DMS114 treated with DMSO at 0.1 percent for 48 hours (cell line): ENCODE results near the gene DNAH12.

Experiments
- DNase-seq: peaks from one replicate; lab custom pipeline; 2025; ENCODE audit not compliant: unreplicated experiment; lab: John Stamatoyannopoulos, UW

Gene DNAH12, protein sequence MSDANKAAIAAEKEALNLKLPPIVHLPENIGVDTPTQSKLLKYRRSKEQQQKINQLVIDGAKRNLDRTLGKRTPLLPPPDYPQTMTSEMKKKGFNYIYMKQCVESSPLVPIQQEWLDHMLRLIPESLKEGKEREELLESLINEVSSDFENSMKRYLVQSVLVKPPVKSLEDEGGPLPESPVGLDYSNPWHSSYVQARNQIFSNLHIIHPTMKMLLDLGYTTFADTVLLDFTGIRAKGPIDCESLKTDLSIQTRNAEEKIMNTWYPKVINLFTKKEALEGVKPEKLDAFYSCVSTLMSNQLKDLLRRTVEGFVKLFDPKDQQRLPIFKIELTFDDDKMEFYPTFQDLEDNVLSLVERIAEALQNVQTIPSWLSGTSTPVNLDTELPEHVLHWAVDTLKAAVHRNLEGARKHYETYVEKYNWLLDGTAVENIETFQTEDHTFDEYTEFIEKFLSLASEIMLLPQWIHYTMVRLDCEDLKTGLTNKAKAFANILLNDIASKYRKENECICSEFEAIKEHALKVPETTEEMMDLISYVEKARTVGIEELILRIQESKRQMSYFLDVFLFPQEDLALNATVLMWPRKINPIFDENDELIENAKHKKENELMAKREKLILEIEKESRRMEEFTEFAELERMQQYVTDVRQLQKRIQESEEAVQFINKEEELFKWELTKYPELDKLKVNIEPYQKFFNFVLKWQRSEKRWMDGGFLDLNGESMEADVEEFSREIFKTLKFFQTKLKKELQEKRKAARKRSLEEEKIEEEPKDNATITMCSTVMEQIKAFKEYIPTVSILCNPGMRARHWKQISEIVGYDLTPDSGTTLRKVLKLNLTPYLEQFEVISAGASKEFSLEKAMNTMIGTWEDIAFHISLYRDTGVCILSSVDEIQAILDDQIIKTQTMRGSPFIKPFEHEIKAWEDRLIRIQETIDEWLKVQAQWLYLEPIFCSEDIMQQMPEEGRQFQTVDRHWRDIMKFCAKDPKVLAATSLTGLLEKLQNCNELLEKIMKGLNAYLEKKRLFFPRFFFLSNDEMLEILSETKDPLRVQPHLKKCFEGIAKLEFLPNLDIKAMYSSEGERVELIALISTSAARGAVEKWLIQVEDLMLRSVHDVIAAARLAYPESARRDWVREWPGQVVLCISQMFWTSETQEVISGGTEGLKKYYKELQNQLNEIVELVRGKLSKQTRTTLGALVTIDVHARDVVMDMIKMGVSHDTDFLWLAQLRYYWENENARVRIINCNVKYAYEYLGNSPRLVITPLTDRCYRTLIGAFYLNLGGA (N-terminal part only)

DNA sequence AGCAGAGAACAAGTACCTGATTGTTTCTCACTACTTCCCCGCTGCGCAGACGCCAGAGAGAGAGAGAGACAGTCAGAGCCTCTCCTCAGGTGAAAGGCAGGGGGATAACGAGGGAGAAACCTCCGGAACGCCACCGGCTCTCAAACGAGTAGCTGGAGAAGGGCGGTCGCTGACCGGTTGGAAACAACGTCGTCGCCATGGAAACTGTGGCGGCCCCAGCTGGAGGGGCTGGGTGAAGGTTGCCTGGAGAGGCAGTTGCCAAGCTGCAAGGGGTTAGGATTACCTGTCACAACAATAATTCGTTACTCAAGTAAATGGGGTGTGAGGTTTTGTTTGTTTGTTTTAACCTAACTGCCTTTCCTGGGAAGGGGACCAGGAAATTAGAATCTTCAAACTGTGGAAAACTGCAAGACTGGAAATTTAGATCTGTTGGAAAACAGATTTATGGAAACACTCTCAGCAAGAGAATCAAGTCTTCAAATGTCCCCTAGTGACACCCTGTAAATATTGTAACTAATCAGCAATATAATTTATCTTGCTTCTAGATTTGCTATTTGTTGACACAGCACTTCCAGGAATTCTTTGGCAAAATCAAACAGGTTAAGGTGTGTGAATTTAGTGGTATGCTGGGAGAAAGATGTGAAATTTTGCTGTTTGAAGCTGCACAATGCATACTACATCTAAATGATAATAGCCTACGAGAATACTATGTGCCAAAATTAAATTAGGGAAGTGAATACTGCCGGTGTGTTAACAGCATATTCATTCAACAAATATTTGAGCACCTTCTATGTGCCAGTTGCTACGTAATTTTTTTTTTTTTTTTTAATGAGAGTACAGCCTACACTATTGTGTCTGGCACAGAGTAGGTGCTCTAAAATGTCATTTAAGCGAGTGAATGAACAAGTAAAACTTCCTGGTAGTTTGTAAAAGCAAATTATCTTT is at the start of gene DNAH12:
Gene DNAH12 (minus strand): TSS at position 164 of the 945 bp plus-strand sequence. CDS start 1,474 bp downstream, outside the sequence.
- DNase-seq = peak; percentile 20

DNA sequence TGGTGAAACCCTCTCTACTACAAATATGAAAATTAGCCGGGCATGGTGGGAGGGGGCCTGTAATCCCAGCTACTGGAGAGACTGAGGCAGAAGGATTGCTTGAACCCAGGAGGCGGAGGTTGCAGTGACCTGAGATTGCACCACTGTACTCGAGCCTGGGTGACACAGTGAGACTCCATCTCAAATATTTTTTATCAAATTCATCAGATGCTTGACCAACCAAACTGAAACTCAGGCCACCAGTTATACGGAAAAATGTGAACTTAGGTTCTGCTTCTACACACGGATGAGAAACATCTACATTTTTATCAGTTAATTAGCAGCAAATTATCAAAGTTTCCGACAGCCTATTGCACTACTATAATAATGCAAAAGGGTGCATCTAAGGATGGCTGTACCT is 48.2 kb upstream of the DNAH12 start:
- DNase-seq = no peak

GRCh38 chr3:57587905-57588304 is 43.8 kb upstream of the DNAH12 start:
- no peak for DNase-seq

GRCh38 chr3:57586778-57587177 is 42.6 kb upstream of the DNAH12 start:
- DNase-seq = no peak

- no peak for DNase-seq
These were observed 39.4 kb upstream of the DNAH12 start for GRCh38 chr3:57583544-57583943.

DNA sequence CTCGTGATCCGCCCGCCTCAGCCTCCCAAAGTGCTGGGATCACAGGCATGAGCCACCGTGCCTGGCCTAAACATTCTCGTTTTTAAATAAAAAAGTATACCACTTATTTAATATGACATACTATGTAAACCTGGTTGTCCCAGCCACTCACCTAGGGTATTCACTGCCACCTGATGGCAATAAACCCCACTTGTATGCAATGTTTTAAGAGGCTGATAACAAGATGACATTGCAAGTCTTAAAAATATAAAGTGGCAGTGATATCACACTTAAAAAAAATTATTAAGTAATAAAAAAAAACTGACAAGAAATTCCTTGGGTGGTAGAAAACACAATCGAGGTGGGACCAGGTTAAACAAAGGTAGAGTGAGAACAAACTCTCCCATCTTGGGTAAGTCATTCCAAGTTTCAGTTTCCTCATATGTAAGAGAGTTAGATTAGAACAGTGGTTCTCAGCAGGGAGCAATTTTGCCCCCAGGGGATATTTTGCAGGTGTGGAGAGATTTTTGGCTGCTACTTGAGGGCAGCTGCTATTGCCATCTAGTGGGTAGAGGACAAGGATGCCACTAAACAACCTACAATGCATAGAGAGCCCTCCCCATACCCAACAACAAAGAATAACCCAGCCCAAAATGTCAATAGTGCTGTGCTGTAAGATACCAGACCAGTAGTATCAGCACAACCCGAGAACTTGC is 38.5 kb upstream of the DNAH12 start:
- no peak for DNase-seq

DNA sequence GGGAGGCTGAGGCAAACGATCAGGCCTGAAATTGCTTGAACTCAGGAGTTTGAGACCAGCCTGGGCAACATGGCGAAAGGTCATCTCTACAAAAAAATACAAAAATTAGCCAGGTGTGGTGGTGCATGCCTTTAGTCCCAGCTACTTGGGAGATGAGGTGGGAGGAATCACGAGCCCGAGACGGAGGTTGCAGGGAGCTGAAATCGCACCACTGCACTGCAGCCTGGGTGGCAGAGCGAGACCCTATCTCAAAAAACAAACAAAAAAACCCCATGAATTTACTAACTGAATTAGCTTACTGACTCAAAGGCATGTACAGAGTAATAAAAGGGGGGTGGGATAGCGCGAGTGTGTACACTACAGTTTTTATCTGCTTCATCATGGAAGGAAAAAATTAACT is 33.7 kb upstream of the DNAH12 start:
- DNase-seq = no peak

- no peak for DNase-seq
These were observed 32.0 kb upstream of the DNAH12 start for GRCh38 chr3:57575966-57576626.

DNA sequence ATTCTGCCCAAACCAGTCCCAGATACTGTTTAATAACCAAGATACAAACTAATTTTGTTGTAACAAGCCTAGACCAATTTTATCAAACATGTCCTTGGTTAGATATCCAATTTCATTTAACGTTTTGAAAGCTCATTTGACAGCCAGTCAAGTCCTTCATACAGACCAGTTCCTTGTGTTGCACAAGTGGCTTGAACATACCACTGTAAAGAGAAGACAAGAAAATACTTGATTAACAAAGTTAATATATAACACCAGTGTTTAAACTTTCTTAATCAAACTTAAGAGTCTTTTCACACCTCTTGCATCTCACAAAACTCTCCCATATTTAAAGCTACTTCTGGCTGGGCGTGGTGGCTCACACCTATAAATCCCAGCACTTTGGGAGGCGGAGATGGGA is 28.0 kb upstream of the DNAH12 start:
- no peak for DNase-seq

GRCh38 chr3:57570878-57571277 is 26.7 kb upstream of the DNAH12 start:
- DNase-seq = no peak

- no peak for DNase-seq
These were observed 25.8 kb upstream of the DNAH12 start for GRCh38 chr3:57569859-57570450.

DNA sequence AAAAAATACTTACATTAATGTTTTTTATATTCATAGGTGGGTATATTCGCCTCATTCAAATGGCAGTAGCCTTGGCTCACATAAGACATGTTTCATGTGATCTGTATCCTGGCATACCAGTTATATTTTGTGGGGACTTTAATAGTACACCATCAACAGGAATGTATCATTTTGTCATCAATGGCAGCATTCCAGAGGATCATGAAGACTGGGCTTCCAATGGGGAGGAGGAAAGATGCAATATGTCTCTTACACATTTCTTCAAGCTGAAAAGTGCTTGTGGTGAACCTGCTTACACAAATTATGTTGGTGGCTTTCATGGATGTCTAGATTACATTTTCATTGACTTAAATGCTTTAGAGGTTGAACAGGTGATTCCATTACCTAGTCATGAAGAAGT is 15.4 kb upstream of the DNAH12 start:
- no peak for DNase-seq

DNA sequence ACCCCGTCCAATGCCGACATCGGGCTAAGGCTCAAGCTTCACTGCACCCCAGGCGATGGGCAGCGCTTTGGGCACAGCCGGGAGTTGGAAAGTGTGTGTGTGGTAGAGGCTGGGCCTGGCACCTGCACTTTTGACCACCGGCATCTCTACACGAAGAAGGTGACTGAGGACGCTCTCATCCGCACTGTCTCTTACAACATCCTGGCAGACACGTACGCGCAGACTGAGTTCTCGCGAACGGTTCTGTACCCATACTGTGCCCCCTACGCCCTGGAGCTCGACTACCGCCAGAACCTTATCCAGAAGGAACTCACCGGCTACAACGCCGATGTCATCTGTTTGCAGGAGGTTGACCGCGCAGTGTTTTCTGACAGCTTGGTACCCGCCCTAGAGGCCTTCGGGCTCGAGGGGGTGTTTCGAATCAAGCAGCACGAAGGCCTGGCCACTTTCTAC is 13.0 kb upstream of the DNAH12 start:
- no peak for DNase-seq

DNA sequence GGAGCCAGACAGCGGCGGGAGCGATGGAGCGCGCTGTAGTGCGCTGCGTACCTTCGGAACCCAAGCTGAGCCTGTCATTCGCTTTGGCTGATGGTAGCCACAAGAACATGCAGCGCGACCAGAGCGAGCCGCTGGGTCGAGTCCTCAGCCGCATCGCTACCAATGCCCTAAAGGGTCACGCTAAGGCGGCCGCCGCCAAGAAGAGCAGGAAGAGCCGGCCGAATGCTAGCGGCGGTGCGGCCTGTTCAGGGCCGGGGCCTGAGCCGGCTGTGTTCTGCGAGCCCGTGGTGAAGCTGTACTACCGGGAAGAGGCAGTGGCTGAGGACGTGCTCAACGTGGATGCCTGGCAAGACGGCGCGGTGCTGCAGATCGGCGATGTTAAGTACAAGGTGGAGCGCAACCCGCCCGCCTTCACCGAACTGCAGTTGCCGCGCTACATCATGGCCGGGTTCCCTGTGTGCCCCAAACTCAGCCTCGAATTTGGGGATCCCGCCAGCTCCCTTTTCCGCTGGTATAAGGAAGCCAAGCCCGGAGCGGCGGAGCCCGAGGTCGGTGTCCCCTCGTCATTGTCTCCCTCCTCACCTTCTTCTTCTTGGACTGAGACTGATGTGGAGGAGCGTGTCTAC is 12.4 kb upstream of the DNAH12 start:
- DNase-seq = no peak

DNA sequence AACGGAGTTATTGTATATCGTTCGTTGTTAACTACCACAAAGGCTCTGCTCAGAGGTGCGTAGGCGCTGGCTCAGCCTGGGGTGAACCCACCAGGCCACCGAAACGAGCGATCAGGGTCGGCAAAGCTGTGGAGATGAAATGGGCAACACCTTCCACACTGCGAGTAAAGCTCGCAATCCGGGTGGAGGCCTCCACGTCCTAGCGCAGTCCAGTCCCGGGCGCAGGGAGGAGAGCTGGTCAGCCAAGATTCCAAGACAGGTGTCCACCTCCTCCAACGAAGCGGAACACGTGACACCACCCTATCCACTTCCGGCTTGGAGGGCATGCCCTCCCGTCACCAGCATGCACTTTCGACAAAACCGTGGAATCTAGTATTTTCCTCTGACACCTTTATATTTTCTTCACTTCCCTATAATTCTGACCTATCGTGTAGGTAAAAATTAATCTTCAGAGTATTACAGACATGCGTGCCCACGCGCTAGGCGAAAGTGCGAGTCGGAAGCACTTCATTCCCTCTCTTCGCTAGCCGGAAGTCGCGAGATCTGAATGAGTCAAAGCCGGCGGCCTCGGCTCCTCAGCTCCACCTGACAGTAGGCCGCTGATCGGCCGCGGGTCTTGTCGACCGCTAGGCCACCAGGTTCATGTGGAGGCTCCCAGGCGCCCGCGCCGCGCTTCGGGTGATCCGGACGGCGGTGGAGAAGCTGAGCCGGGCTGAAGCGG is 11.8 kb upstream of the DNAH12 start, which contains the start of gene PDE12:
Gene PDE12 (plus strand): TSS at position 537 of the 721 bp plus-strand sequence. CDS start 106 bp downstream, at position 643.
- DNase-seq = peak; percentile 70

DNA sequence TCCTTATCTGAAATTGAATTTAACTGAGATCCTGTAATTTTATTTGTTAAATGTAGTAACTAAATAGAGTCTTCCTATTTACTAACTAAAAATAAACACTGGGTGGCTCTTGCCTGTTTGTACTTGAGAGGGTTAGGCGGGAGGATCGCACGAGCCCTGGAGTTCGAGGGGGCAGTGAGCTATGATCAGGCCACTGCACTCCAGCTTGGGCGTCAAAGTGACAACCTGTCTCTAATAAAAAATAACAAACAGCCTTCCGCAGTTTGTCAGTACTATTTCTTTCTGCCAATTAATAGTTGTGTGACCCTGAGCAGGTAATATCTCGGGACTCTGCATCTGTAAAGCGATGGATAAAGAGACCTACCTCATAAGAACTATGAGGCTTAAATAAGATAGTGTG is 11.2 kb upstream of the DNAH12 start:
- no peak for DNase-seq

GRCh38 chr3:57546616-57547015 is 2.5 kb upstream of the DNAH12 start:
- no peak for DNase-seq
